HEK293 (cell line): ENCODE results near the gene TMPRSS4.

ENCODE experiments used
- TF ChIP-seq, protein P1 (sequence below): fragments of 450-650 bp; formaldehyde crosslinking; IDR thresholded peaks from 2 replicates; pipeline ENCODE4 v1.5.1; 2016; ENCODE audit warnings: missing biosample characterization, missing genetic modification characterization
- TF ChIP-seq, protein P2 (sequence below): fragments of 450-650 bp; formaldehyde crosslinking; IDR thresholded peaks from 2 replicates; pipeline ENCODE4 v1.5.1; 2016; ENCODE audit warnings: missing biosample characterization, missing genetic modification characterization

DNA sequence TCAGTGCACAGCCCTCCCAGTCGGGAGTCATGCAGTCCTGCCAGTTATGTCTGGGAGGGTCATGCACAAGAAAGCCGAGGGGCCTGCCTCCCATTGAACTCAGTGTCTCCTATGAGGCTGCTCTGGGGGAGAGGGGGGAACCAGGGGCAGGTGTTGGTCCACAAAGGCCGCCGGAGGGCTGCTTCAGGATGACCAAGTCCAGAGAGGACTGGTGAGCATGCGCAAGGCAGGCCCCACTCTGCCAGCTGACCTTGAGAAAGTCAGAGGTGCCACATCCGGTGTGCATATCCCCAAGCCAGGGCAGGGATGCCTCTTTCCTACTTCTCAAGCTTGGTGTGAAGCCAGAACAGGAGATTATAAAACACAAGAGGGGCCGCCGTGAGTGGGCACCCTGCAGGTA lies 71.4 kb downstream of the TMPRSS4 start:
- TF ChIP-seq, protein P1, sequence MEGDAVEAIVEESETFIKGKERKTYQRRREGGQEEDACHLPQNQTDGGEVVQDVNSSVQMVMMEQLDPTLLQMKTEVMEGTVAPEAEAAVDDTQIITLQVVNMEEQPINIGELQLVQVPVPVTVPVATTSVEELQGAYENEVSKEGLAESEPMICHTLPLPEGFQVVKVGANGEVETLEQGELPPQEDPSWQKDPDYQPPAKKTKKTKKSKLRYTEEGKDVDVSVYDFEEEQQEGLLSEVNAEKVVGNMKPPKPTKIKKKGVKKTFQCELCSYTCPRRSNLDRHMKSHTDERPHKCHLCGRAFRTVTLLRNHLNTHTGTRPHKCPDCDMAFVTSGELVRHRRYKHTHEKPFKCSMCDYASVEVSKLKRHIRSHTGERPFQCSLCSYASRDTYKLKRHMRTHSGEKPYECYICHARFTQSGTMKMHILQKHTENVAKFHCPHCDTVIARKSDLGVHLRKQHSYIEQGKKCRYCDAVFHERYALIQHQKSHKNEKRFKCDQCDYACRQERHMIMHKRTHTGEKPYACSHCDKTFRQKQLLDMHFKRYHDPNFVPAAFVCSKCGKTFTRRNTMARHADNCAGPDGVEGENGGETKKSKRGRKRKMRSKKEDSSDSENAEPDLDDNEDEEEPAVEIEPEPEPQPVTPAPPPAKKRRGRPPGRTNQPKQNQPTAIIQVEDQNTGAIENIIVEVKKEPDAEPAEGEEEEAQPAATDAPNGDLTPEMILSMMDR (tag by site-specific recombination) = no peak
- TF ChIP-seq, protein P2, sequence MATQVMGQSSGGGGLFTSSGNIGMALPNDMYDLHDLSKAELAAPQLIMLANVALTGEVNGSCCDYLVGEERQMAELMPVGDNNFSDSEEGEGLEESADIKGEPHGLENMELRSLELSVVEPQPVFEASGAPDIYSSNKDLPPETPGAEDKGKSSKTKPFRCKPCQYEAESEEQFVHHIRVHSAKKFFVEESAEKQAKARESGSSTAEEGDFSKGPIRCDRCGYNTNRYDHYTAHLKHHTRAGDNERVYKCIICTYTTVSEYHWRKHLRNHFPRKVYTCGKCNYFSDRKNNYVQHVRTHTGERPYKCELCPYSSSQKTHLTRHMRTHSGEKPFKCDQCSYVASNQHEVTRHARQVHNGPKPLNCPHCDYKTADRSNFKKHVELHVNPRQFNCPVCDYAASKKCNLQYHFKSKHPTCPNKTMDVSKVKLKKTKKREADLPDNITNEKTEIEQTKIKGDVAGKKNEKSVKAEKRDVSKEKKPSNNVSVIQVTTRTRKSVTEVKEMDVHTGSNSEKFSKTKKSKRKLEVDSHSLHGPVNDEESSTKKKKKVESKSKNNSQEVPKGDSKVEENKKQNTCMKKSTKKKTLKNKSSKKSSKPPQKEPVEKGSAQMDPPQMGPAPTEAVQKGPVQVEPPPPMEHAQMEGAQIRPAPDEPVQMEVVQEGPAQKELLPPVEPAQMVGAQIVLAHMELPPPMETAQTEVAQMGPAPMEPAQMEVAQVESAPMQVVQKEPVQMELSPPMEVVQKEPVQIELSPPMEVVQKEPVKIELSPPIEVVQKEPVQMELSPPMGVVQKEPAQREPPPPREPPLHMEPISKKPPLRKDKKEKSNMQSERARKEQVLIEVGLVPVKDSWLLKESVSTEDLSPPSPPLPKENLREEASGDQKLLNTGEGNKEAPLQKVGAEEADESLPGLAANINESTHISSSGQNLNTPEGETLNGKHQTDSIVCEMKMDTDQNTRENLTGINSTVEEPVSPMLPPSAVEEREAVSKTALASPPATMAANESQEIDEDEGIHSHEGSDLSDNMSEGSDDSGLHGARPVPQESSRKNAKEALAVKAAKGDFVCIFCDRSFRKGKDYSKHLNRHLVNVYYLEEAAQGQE (tag by site-specific recombination) = no peak
